ENCODE results near the gene GTPBP1.

The GTPBP1 gene

DNA sequence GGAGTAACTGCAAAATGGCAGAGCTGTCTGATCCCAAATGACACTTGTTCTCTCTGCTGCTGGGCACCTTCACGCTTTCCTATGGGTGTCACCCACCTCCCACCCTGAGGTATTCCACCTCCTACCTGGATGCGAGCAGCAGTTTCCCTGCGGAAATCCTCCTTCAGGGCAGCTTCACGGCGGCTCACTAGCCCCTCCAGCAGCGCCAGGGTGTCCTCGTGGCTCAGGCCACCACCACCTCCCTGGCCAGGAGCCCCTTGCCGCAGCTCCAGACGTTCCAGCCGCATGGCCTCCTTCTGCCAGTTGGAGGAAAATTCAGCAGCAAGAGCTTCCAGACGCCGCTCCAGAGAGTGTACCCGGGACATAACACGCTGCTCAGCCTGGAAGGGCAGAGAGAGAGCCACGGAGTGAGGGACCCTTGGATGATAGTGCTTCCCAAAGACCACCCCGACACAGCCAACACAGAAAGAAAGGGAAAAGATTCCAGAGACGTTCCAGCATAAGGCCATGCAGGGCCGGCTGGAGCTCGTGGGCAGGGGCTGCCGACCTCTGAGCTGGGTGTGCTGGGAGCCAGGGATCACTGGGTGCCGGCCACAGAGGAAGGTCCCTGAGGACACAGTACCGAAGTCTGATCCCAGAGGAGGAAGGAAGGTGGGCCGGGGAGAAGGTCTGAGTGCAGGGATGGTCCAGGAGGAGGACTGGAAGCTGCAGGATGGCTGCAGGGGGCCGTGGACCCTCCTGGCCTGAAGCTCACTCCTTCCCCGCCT, 36.6 kb downstream of the GTPBP1 start:
- DNase-seq = no peak

DNA sequence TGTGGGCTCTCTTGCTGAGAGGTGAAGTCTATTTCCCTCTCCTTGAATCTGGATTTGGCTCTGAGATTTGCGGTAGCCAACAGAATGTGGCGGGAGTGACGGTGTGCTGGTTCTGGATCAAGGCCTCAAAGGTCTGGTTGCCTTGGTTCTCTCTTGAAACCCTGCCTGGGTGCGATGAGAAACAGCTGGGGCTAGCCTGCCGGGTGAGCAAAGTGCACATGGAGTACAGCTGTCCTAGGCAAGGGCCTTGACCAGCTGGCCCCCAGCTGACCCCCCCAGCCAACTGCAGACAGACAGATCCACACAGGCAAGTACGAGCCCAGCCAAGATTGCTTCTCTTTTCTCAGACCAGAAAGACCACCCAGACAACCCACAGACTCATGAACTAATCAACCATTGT, 39.2 kb downstream of the GTPBP1 start:
- DNase-seq = no peak

DNA sequence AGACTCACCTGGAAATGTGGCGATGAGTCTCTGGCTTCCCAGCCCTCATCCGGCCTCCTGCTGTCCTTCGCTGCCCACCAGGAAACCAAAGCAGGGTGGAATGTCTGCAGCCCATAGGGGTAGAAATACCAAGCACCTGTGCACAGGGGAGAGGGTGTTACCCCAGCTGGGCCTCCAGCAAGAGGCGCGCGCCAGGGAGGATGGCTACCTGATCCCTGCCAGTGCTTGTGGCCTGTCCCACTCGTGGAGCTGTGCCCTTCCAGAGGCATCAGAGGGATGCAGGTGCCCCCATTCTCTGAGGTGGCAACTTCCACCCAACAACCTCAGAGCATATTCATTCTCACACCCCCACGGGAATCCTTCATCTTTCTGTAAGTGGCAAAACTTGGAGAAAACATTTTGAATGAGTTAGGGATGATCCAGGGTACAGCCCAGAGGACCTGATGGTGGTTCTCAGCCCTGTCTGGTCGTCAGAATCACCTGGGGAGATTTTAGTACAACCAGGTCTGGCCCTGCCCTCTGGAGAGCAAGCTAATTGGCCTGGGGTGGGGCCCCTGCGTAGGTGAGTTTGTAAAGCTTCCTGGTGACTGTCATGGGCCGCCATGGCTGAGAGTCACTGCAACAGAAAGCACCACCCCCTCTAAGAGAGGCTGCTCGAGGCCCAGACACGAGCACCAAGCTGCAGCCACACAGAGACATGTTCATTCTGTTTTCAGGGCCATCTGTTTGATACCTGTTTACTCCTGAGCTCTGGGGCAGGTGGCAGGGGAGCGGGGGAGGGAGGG, 40.1 kb downstream of the GTPBP1 start:
- no peak for DNase-seq

DNA sequence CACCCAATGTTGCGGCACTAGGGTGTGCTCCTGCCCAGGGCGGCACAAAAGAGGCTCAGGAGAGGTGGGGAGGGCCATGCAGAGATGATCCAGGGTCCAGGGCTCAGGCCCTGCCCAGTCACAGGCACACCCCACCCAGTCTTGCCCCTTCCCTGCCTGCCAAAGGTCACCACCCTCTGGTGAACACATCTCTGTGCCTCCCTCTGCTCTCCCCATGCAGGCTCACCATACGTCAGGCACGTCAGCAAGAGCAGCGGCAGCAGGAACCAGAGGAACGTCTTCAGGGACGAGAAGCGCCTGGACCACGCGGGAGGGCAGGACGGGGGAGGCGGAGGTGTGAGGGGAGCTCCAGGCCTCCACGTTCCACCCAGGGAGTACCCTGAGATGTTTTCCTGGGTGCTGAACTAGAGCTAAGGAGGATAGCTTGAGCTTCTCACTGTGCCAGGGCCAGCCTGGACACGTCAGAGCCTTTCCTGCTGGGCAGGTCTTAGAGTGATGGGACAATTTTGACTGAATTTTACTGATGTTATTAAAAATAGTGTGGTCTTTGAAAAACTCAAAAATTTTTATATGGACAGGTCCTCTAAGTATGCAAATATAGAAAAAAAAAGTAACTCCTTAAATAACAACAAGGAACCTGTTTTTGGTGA, 42.9 kb downstream of the GTPBP1 start:
- no peak for DNase-seq

DNA sequence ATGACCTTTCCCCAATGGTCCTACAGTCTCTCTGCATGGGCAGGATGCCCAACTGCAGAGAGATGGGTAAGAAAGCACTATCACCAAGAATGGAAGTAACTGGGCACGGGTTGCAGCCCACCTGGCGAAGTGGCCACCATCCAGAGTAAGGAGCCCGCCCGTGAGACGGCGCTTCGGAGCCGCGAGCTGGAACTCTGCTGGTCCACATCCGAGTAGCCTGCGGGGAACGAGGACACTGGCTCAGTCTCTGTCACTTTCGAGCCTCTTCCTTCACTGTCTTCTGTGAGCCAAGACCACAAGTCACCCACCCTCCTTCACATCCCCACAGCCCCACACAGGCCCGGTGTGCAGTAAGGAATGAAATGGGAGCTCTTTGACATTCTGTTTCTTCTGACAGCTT, 44.4 kb downstream of the GTPBP1 start:
- no peak for DNase-seq

- DNase-seq = no peak
Measured at GRCh38 chr22:38750638-38751037, 44.9 kb downstream of the GTPBP1 start.

- DNase-seq = no peak
Measured at GRCh38 chr22:38751066-38751421, 45.3 kb downstream of the GTPBP1 start.

- no peak for DNase-seq
Measured at GRCh38 chr22:38751422-38752346, 45.9 kb downstream of the GTPBP1 start.

GRCh38 chr22:38753948-38754750, 48.4 kb downstream of the GTPBP1 start:
- no peak for DNase-seq

DNA sequence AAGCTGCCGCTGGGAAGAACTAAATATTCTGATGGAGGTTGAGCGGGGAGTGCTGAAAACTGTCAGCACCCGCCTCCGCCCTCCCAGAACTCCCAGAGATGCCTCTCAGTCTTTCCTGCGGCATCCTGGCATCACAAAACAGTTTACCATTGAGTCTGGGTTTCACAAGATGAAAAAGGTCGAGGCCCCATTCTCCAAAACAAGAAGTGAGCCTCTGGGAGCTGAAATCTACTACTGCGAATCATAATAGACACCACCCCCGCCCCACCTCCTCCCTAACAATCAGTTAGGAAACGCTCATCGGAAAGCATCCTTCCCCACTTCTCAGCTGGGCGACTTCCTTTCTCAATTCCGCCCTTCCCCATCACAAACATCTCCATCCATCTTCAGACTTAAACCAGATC, 49.0 kb downstream of the GTPBP1 start:
- DNase-seq = peak; percentile 4

GRCh38 chr22:38755155-38755910, 49.6 kb downstream of the GTPBP1 start:
- peak; percentile 42 for DNase-seq

DNA sequence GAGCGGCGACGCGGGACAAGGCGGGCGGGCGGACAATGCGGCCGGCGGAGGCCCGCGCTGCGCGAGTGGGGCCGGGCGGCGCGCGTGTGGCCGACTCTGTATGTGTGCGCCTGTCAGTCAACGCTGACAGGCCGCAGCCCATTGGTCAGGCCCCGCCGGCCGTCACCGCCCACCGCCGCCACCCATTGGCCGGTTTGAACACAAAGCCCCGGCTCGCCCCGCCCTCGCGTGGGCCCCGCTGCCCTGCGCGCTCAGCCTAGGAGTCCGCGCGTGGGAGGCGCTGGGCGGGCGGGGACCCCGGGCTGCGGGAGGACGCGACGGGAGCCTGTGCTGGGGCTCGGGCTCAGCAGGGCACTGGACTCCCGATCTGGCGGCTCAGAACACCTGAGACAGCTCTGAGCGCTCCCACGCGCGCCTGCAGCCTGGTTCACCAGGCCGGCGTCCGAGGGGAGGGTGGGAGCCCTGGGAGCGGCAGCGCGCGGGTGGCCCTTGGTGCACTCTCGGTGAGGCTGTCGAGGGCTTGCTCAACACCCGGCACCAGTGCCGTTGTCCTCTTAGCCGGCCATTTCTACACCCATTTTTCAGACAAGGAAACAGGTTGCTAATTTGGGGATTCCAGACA, 50.3 kb downstream of the GTPBP1 start, which contains the start of gene SUN2:
Gene SUN2, minus strand, starts transcription at position 88 of the 622 bp plus-strand sequence. CDS start 3,370 bp downstream, outside the sequence.
- DNase-seq = peak; percentile 76

GRCh38 chr22:38756711-38757463, 51.1 kb downstream of the GTPBP1 start:
- no peak for DNase-seq

DNA sequence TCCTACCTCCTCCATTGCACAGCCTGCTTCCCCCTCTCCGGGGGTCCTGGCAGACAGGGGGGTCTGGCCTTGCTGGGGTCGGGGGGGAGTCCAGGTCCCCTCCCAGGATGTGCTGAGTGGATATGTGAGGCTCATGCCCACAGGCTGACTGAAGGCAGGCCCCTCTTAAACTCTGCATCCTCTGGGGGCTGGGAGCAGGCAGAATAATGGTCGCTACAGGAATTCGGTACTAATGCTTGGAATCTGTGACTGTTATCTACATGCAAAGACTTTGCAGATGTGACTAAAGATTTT, 51.7 kb downstream of the GTPBP1 start:
- DNase-seq = no peak

- DNase-seq = no peak
Measured at GRCh38 chr22:38758276-38758945, 52.7 kb downstream of the GTPBP1 start.

DNA sequence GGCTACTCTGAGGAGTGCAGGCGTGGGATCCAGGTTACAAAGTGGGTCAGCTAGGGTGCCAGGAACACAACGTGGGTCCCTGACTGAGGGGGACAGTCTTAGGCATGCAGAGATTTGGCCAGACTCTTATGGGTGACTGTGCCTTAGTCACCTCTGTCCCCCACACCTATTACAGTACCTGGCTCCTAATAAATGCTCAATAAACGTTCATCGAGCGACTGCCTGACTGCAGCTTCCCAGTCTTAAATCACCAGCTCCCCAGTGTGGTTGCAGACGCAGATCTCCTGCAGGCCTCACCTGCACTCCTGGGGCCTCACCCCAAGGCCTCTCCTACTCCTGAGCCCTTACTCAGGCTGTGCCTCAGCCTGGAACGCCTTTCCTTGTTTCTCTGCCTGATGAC, 53.3 kb downstream of the GTPBP1 start:
- DNase-seq = no peak

DNA sequence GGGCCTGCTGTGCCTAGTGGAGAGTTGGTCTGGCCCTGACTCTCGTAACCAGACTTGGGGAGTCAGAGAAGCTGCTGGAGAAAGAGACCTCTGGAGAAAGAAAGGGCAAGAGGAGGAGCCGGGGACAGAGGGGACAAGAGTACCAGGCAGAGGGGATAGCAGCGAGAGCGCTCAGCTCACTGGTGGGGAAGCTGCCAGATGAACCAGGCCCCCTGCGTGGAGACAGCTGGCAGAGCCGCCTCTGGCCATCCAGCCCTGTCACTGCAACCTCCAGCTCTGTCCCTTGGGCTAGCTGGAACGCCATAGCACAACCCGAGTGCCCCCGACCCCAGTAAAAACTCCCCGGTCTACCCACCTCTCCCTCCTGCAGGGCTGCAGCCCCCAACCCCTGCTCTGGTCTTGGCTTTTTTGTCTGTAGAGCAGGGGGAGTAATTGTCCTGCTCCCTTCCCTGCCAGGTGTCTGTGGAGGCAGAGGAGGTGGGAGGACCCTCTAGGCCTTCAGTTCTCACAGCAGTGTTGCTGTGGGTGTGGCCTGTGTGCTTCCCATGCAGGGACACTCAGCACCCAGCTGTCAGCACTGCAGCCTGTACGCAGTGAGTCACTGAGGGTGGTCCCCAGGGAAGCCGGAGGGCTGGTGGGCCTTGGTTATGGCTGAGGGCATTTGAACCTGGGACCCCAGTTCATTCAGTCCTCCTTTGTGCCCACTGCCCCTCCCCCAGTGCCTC, 54.9 kb downstream of the GTPBP1 start:
- no peak for DNase-seq
